AG09319 (cell line): ENCODE results near the gene E2F2.

Experiments used
- DNase-seq: peaks from one replicate; pipeline ENCODE4 v3.0.0-alpha.2; 2010; ENCODE audit warnings: low read depth; ENCODE audit errors: extremely low read depth
- TF ChIP-seq, protein P1 (sequence below): IDR thresholded peaks from 2 replicates; pipeline ENCODE4 v1.5.1; 2011; ENCODE audit warnings: low read depth, mild to moderate bottlenecking, inconsistent platforms, low read length, moderate library complexity

Gene E2F2

DNA sequence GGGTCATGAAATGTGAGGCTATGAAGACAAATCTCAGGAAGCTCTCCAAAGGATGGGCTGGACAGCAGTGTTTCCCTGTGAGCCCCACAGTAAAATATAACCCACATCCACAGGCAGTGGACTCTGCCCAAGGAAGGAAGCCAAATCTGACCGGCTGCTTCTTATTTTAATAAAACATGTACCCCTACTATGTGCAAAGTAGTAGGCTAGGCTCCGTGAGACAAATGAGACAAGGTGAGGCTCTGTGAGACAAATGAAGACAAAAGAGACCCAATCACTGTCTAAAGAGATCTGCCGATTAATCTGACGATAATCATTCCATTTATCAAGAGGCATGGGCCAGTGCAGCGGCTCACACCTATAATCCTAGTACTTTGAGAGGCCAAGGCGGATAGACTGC lies 49.1 kb downstream of the E2F2 start:
- no peak for DNase-seq
- TF ChIP-seq, protein P1, sequence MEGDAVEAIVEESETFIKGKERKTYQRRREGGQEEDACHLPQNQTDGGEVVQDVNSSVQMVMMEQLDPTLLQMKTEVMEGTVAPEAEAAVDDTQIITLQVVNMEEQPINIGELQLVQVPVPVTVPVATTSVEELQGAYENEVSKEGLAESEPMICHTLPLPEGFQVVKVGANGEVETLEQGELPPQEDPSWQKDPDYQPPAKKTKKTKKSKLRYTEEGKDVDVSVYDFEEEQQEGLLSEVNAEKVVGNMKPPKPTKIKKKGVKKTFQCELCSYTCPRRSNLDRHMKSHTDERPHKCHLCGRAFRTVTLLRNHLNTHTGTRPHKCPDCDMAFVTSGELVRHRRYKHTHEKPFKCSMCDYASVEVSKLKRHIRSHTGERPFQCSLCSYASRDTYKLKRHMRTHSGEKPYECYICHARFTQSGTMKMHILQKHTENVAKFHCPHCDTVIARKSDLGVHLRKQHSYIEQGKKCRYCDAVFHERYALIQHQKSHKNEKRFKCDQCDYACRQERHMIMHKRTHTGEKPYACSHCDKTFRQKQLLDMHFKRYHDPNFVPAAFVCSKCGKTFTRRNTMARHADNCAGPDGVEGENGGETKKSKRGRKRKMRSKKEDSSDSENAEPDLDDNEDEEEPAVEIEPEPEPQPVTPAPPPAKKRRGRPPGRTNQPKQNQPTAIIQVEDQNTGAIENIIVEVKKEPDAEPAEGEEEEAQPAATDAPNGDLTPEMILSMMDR: no peak

DNA sequence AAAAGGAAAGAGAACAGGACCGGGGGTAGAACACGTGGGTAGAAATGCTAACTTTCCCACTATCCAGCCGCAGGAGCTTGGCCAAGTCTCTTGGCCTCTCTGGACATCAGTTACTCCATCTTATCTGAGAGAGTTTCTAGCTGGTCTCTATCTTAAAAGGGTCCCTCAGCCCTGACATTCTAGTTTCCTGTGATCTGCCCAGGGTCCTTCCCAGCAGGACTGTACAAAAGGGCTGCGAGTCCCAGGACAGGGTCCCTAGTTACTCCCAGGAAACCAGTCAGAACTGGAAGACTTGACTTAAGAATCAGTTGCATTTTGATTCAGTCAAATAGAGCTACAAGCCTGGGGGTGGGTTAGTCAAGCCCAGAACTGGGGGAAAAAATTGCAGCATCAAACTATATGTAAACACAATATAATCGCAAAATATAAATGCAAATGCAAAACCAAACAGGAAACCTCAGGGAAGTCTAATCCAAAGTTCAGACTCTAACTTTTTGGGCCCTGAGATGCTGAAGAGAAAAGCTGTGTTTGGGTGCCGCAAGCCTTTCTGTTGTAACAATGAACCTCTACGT lies 49.9 kb downstream of the E2F2 start:
- TF ChIP-seq, protein P1: no peak
- DNase-seq: no peak

DNA sequence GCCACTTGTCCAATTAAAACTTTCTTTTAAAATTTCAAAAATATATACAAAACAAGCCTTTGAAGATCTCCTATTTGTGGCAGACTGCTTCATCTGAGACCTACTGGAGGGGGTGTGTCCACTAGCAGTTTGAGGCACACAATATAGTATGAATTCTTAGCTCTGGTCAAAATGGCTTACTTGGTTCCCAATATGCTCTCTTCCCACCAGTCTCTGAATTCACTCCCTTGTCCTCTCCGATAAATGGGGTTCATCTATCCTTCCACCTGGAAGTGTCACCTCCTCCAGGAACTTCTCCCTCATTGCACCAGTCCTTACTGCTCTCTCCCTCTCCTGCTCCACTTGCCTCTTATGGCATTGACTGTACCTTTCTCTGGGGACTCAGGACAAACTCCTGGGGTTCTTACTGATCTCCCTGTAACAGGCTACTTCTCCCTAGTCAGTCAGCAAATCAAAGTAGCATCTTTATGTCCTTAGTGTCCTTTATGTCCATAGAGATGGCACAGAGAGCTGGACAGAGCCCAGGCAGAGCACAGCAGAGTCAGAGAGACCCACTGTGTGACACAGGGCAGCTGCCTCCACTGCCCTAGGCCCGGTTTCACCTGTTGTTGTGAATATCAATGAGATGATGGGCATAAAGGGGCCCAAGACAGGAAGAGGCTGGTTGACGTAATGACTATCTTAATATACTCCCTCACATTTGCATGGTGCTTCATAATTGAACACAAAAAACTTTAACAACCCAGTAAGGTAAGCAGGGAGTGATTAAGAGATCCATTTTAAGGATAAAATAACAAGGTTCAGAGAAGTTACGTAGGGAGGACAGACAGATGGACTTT lies 50.6 kb downstream of the E2F2 start:
- TF ChIP-seq, protein P1: no peak
- no peak for DNase-seq

DNA sequence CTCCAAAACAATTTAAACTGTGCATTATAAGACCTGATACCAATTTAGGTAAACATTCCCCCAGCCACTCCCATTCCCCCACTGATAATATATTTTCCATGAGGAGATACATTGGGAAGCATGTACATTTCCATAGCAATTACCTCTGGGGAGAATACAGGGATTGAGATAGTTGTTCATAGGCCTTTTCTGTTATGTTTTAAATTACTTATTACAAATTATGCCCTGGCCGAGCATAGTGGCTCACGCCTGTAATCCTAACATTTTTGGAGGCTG lies 51.4 kb downstream of the E2F2 start:
- TF ChIP-seq, protein P1: no peak
- DNase-seq: no peak

DNA sequence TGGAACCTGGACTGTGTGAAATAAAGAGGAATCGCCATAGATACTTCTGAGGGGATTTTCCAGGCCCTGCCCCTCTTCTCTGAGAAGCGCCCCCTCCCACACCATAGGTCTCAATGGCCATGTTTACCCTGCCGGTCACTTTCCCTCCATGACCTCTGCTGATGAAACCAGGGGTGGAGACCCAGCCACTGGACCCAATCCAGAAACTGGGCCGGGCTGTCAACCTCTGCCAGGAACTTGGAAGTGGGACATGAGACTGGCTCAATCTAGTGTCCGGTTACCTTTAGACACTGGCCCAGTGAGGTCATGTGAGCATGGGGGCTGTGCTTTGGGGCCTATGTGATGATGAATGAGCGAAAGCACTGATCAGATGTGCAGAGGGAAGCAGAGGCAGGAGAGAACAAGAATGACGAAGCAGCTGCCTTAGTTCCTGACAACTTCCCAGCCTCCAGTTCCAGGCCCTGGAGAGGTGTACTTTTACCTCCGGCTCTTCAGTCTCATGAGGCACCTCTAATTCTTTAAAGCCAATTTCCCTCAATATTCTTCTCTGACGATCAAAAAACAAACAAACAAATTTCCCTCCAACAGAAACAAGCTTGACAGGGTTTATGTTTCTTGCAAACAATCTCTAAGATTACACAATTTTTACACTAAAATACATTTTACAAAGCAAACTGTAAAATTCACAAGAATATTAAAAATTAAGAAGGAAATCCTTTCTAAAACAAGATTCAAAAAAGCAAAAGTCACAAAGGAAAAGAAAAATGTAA lies 52.0 kb downstream of the E2F2 start:
- TF ChIP-seq, protein P1: no peak
- peak; percentile 75 for DNase-seq

DNA sequence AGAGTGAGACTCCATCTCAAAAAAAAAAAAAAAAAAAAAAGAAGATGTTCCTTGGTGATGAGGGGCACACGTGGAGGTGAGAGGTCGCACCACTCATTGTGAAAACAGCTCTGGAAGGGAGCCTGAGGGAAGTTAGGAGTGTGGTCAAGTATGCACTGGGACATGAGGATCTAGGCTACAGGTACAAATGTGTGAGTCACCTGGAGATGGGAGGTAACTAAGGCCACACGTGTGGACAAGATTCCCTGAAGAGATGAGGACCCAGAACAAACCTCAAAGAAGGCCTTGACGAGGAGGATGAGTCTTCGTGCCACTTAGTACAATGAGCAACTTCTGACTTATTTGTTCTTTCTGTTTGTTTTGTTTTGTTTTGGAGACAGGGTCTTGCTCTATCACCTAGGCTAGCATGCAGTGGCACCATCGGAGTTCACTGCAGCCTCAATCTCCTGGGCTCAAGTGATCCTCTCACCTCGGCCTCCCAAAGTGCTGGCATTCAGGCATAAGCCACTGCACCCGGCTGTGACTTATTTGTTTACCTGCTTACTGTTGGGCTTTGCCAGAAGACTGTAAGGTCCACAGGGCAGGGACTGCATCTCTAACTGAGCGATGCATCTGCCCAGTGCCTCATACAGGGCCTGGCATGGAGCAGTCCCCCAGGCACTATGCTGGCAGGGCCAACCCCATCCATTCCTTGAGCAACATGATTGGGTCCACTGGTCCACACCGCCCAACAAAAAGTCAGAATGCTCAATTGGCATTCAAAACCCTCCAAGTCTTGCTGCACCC lies 53.5 kb downstream of the E2F2 start:
- TF ChIP-seq, protein P1: no peak
- no peak for DNase-seq
